Heart right ventricle (tissue), 16 donors: Measurements from ENCODE around the gene KLK15. TPM values are rescaled to one million over a fixed set of nuclear protein-coding genes. Genes with fewer than 3 reads are reported as not detected.

Experiments
- ATAC-seq, 8 donors: fragments of 200-7000 bp; cut with Tn5 transposase; one replicate each; pipeline ENCODE4 v1.9.1; 2020; ENCODE audit warnings: mild to moderate bottlenecking in 8 of 8, moderate library complexity in 8 of 8, moderate number of reproducible peaks in 1 of 8
- DNase-seq, 2 donors: peaks; one replicate each; pipeline ENCODE4 v3.0.0-alpha.2; 2020
- H3K27ac ChIP-seq, 10 donors: fragments of 200-600 bp; sonication (generic) in 2 of 10; one replicate each; pipeline versions ENCODE4 v1.5.0 to v1.8.0; 2020 to 2022; ENCODE audit warnings: mild to moderate bottlenecking in 3 of 10
- H3K27me3 ChIP-seq, 7 donors: fragments of 200-600 bp; one replicate each; pipeline ENCODE4 v1.8.0; 2021 to 2022; ENCODE audit warnings: mild to moderate bottlenecking in 2 of 7
- H3K36me3 ChIP-seq, 9 donors: fragments of 200-600 bp; sonication (generic) in 1 of 9; one replicate each; pipeline versions ENCODE4 v1.5.0 to v1.8.0; 2020 to 2022; ENCODE audit warnings: mild to moderate bottlenecking in 2 of 9
- H3K4me1 ChIP-seq, 9 donors: fragments of 200-600 bp; sonication (generic) in 1 of 9; one replicate each; pipeline versions ENCODE4 v1.5.0 to v1.8.0; 2020 to 2022; ENCODE audit warnings: mild to moderate bottlenecking in 4 of 9
- H3K4me3 ChIP-seq, 10 donors: fragments of 200-600 bp; sonication (generic) in 2 of 10; one replicate each; pipeline versions ENCODE4 v1.5.0 to v1.8.0; 2020 to 2022; ENCODE audit warnings: mild to moderate bottlenecking in 7 of 10, moderate library complexity in 2 of 10
- H3K9me3 ChIP-seq, 11 donors: fragments of 200-600 bp in 10 of 11; sonication (generic) in 2 of 11; one replicate each; pipeline versions ENCODE4 v1.5.0 to v1.8.0; 2013 to 2022; ENCODE audit warnings: mild to moderate bottlenecking in 2 of 11, control low read depth in 1 of 11, moderate library complexity in 1 of 11
- WGBS, 2 donors: extraction: QIAGEN DNeasy Blood & Tissue Kit; methylation state at CpG; one replicate each; pipeline ENCODE4 v1.1.7; 2013; ENCODE audit warnings: inconsistent platforms in 1 of 2; 5-methylcytosine and 5-hydroxymethylcytosine counted together
- intact Hi-C, 10 donors: fragments of 100-400 bp; cut with DNase I; formaldehyde crosslinking; loops; one replicate each; pipeline versions ENCODE4 v1.11.1 to v1.14.2; 2022
- polyA plus RNA-seq, 2 donors: library from polyadenylated mRNA; stranded (reverse); fragments of 200-250 nt; gene quantifications; one replicate each; pipeline ENCODE4 v1.2.3, GENCODE V29; 2013
- total RNA-seq, 10 donors: library from RNA; stranded (reverse); fragmentation: NEBNext Ultra II Directional in 3 of 10; extraction: Animal tissue kit (Norgen Biotek cat#: 25700) in 3 of 10; gene quantifications; one replicate each; pipeline versions ENCODE4 v1.2.1 to v1.2.4, GENCODE V29; 2021 to 2023
- TF ChIP-seq, protein P1 (sequence below), 9 donors: fragments of 200-600 bp; sonication (generic) in 2 of 9; IDR thresholded peaks; one replicate each; pipeline versions ENCODE4 v1.5.0 to v1.8.0; 2021 to 2022; ENCODE audit warnings: antibody characterized with exemption in 9 of 9, mild to moderate bottlenecking in 5 of 9, moderate library complexity in 1 of 9
- donor health status: Arrhythmogenic right ventricular cardiomyopathy.
- donor health status: ischemic (EF 13 %, LVEDD 7.1; RV severe dilation, severe dysfunction).
- donor health status: healthy with polysubstance abuse.
- donor health status: DM: no; HTN: yes; CAD: no.
- donor health status: DM: no; HTN: no; CAD: no.
- donor health status: ischemic (EF 25% LVEDD 6.9; RV normal size, moderate dysfunction).
- donor health status: ischemic (EF 25% LVEDD 5.7; RV mildly dilated, moderate dysfunction).
- donor health status: healthy.
- donor health status: DM: yes; HTN: yes; CAD: no.
- donor health status: Ischemic cardiomyopathy.
- donor health status: ischemic (EF 35%, LVEDD 5.7; RV mildly dilated, moderate dysfunction).
- donor health status: nonischemic (EF 11% LVEDD 7.7; RV severe dilation, severe dysfunction).
- donor health status: DM: yes; HTN: yes; CAD: no.
- donor health status: PGD.
- donor health status: ischemic (EF 29% LVEDD 5.4; RV normal size, mild dysfunction).
- donor health status: nonischemic (EF 23%, LVEDD 6.1; RV moderate dilation, normal function).

Gene KLK15
- total and polyA plus RNA-seq, 12 donors: not detected

DNA sequence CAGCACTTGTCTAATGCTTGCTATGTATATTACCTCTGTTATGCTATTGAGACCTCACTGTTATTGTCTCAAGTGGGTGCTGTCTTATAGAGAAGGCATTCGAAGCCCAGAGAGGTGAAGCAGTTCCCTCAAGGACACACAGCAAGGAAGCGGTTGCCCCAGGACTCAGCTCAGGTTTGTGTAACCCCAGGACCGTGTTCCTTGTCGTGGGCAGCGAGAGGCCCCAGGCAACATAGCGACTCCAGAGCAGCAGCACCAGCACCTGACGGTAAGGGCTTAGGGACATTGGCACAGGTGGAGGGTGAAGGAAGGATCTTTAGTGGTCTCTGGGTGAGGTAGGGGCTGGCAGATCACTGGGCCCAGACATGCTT, 2.4 kb downstream of the KLK15 start:
- Histone ChIP-seq H3K4me3 (no peak overlapping the region), H3K27me3 (peaks cover 0 to 75% (median 46%) of the 10 kb centered on the region in 7 donors), H3K36me3 (no peaks in the 10 kb centered on the region), H3K27ac (no peak overlapping the region), H3K4me1 (peaks cover 0 to 10% (median 6%) of the 10 kb centered on the region in 9 donors), H3K9me3 (no peaks in the 10 kb centered on the region)
- ATAC-seq (no peak), DNase-seq (no peak)
- 75 to 80% methylated on average over 7 of the region's 7 CpGs for WGBS, 2 donors
- TF ChIP-seq, protein P1, sequence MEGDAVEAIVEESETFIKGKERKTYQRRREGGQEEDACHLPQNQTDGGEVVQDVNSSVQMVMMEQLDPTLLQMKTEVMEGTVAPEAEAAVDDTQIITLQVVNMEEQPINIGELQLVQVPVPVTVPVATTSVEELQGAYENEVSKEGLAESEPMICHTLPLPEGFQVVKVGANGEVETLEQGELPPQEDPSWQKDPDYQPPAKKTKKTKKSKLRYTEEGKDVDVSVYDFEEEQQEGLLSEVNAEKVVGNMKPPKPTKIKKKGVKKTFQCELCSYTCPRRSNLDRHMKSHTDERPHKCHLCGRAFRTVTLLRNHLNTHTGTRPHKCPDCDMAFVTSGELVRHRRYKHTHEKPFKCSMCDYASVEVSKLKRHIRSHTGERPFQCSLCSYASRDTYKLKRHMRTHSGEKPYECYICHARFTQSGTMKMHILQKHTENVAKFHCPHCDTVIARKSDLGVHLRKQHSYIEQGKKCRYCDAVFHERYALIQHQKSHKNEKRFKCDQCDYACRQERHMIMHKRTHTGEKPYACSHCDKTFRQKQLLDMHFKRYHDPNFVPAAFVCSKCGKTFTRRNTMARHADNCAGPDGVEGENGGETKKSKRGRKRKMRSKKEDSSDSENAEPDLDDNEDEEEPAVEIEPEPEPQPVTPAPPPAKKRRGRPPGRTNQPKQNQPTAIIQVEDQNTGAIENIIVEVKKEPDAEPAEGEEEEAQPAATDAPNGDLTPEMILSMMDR (IDR thresholded peaks at IDR 0.05): no peak
- intact Hi-C loops: no loop called here

DNA sequence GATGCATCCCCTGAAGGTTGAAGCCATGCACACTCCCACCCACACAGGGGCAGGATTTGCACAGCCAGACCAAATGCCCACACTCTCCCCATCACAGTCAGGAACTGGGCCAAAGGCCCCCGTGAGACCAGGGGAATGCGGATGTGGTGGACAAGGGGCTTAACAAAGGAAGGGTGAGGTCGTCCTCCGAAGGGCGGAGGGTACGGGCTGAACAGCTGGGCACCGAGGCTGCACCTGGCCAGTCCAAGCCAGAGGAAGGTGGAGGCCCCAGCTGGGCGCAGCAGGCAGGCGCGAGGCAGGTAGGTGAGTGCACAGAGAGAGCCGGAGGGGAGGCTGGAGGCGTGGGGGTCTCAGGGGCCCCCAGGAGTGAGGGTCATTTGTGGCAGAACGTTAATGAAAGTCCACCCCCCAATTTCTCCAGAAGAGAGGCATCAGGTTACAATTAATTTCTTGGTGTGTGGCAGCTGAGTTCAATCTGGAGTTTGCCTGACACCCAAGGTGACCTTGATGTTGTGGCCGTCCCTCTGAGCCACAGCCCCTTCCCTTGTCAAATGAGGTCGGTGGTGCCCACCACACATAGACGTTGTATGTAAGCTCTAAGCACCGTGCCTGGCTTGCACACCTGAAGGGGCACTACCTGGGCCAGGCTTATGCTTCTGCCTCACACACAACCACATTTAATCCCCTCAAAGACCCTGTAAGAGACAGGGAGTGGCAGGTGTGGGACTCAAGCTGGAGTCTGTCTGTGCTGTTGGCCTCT, 2.9 kb downstream of the KLK15 start:
- TF ChIP-seq, protein P1 (IDR thresholded peaks at IDR 0.05): no peak
- no peak for DNase-seq
- Histone ChIP-seq H3K36me3 (no peaks in the 10 kb centered on the region), H3K27me3 (peaks cover 0 to 74% (median 40%) of the 10 kb centered on the region in 7 donors), H3K4me1 (peaks cover 0 to 4% (median 2%) of the 10 kb centered on the region in 9 donors), H3K9me3 (no peaks in the 10 kb centered on the region), H3K27ac (no peak overlapping the region), H3K4me3 (no peak overlapping the region)
- no peak for ATAC-seq
- intact Hi-C loops: no loop called here
- 48 to 51% methylated on average over 17 of the region's 17 CpGs for WGBS, 2 donors

DNA sequence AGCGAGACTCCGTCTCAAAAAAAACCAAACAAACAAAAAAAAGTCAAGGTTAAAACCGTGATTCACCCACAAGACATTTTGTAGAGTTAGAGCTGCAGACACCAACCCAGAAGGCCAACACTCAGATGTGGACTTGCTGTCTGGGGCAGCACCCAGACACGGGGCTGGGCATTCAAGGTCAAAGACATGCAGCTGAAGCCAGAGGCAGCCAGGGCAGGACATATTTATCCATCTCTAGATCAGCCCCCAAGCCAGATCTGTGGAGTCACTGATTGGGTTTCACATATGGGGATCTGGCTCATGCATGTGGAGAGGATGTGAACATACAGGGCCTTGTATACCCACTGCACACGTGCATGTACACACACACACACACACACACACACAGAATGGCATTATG, 3.6 kb downstream of the KLK15 start:
- no peak for ATAC-seq

DNA sequence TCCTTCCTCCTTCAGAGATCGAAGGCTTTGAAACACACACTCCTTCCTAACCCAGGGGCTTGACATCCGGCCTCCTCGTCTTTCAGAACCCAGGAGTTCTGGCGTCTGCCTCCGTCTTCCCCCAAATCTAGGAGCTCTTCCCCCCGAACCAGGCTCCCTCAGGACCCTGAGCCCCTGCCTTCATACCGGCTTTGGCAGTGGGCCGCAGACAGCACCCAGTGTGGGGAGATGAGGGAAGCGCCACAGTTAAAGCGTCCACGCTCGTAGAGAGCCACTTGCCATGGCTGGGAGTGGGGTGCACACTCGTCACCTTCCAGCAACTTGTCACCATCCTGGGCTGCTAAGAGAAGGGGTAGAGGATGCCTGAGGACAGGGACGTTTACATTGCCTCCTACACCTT, 5.9 kb downstream of the KLK15 start:
- TF ChIP-seq, protein P1 (IDR thresholded peaks at IDR 0.05): no peak
- no peak for DNase-seq
- Histone ChIP-seq H3K36me3 (no peaks in the 10 kb centered on the region), H3K4me1 (no peaks in the 10 kb centered on the region), H3K27me3 (peaks cover 1 to 72% (median 29%) of the 10 kb centered on the region in 7 donors), H3K9me3 (no peaks in the 10 kb centered on the region), H3K27ac (no peak overlapping the region), H3K4me3 (no peak overlapping the region)
- no peak for ATAC-seq
- WGBS, 2 donors: 76 to 79% methylated on average over 14 of the region's 14 CpGs
- intact Hi-C loops: no loop called here

More for the DNA sequence above, 3.6 kb downstream of the KLK15 start:
- H3K9me3 ChIP-seq: no peaks in the 10 kb centered on the region
- no peak for DNase-seq
- peaks cover 0 to 69% (median 35%) of the 10 kb centered on the region in 7 donors for H3K27me3 ChIP-seq
- no peak overlapping the region for H3K4me3 ChIP-seq
- no peaks in the 10 kb centered on the region for H3K4me1 ChIP-seq
- intact Hi-C loops: no loop called here
- no peak overlapping the region for H3K27ac ChIP-seq
- 74 to 82% methylated on average over 5 of the region's 5 CpGs for WGBS, 2 donors
- TF ChIP-seq, protein P1 (IDR thresholded peaks at IDR 0.05): no peak
- H3K36me3 ChIP-seq: no peaks in the 10 kb centered on the region
